ENCODE results near the gene CCL4. TPM values are rescaled to one million over a fixed set of nuclear protein-coding genes. Genes with fewer than 3 reads are reported as not detected.

Gene CCL4
- total RNA-seq, 3 donors from 2014 or later: 3.7 to 8.8 (median 4.1) TPM

- ATAC-seq (no peak), DNase-seq (peak in 1 of 3 donors; percentile 44)
- H3K4me1 ChIP-seq (ENCODE audit: low read depth): peaks cover 9% of the 10 kb centered on the region
- H3K4me3 ChIP-seq: no peak overlapping the region
- H3K36me3 ChIP-seq (ENCODE audit: low read depth): no peaks in the 10 kb centered on the region
- no peaks in the 10 kb centered on the region for H3K9me3 ChIP-seq
- intact Hi-C loops (cut with DNase I, micrococcal nuclease): loop anchor here (5.0 to 10.0 kb wide), 2 partner anchors 37 to 175 kb away; no protein-coding TSS in a partner anchor
- peak; percentile 7 for TF ChIP-seq CTCF (IDR thresholded peaks at IDR 0.05)
Measured at GRCh38 chr17:36149296-36149820, 45.7 kb downstream of the CCL4 start.

GRCh38 chr17:36151891-36152638, 48.4 kb downstream of the CCL4 start:
- no peak for ATAC-seq
- DNase-seq: no peak
- H3K4me3 ChIP-seq: no peak overlapping the region
- peaks cover 6% of the 10 kb centered on the region for H3K4me1 ChIP-seq (ENCODE audit: low read depth)
- intact Hi-C loops (cut with DNase I, micrococcal nuclease): no loop called here
- H3K9me3 ChIP-seq: no peaks in the 10 kb centered on the region
- no peak for TF ChIP-seq CTCF (IDR thresholded peaks at IDR 0.05)
- no peaks in the 10 kb centered on the region for H3K36me3 ChIP-seq (ENCODE audit: low read depth)

GRCh38 chr17:36152639-36153120, 49.1 kb downstream of the CCL4 start:
- peak; percentile 4 for ATAC-seq
- Histone ChIP-seq H3K4me3 (no peak overlapping the region), H3K9me3 (no peaks in the 10 kb centered on the region), H3K4me1 (ENCODE audit: low read depth) (peaks cover 6% of the 10 kb centered on the region), H3K36me3 (ENCODE audit: low read depth) (no peaks in the 10 kb centered on the region)
- no peak for TF ChIP-seq CTCF (IDR thresholded peaks at IDR 0.05)
- intact Hi-C loops (cut with DNase I, micrococcal nuclease): no loop called here
- peak in 1 of 3 donors; percentile 47 for DNase-seq

- no peak for DNase-seq
- ATAC-seq: no peak
- Histone ChIP-seq H3K4me1 (ENCODE audit: low read depth) (peaks cover under 1% of the 10 kb centered on the region), H3K4me3 (no peak overlapping the region), H3K36me3 (ENCODE audit: low read depth) (no peaks in the 10 kb centered on the region), H3K9me3 (no peaks in the 10 kb centered on the region)
- intact Hi-C loops (cut with DNase I, micrococcal nuclease): no loop called here
- no peak for TF ChIP-seq CTCF (IDR thresholded peaks at IDR 0.05)
Measured at GRCh38 chr17:36153895-36154610, 50.4 kb downstream of the CCL4 start.

Other genes with a start within 250 kb of the CCL4 start
- not detected for gene HEATR9, start 234.9 kb upstream of the CCL4 start, total RNA-seq
- 10 to 100 TPM in 2 of 3 donors, 1 to 10 TPM in 1; 8.4 to 20.6 (median 13.7) TPM for gene CCL5, start 223.5 kb upstream of the CCL4 start, total RNA-seq
- gene RDM1, start 173.1 kb upstream of the CCL4 start, total RNA-seq: 1 to 10 TPM in 2 of 3 donors, not detected in 1; 1.3 to 3.1 TPM
- gene LYZL6, start 160.1 kb upstream of the CCL4 start, total RNA-seq: not detected
- under 1 TPM in 2 of 3 donors, not detected in 1; 0.20 to 0.44 TPM for gene CCL16, start 122.3 kb upstream of the CCL4 start, total RNA-seq
- 1 to 10 TPM; 4.0 to 7.2 (median 6.2) TPM for gene CCL14, start 117.1 kb upstream of the CCL4 start, total RNA-seq
- gene CCL15, start 102.3 kb upstream of the CCL4 start, total RNA-seq: 10 to 100 TPM; 19.8 to 79.4 (median 59.7) TPM
- 1 to 10 TPM; 1.3 to 5.2 (median 3.3) TPM for gene CCL23, start 85.9 kb upstream of the CCL4 start, total RNA-seq
- gene CCL18, start 39.6 kb upstream of the CCL4 start, total RNA-seq: 1 to 10 TPM; 1.0 to 7.3 (median 2.3) TPM
- 1 to 10 TPM; 1.5 to 4.3 (median 4.1) TPM for gene CCL3, start 13.7 kb upstream of the CCL4 start, total RNA-seq
- 10 to 100 TPM in 2 of 3 donors, 1 to 10 TPM in 1; 8.0 to 12.9 (median 10.8) TPM for gene TBC1D3B, start 72.8 kb downstream of the CCL4 start, total RNA-seq
- 1 to 10 TPM in 1 of 3 donors, under 1 TPM in 1, not detected in 1; 0.66 to 1.4 TPM for gene CCL3L1, start 92.9 kb downstream of the CCL4 start, total RNA-seq
- gene CCL4L2, start 107.2 kb downstream of the CCL4 start, total RNA-seq: 1 to 10 TPM; 1.1 to 3.3 (median 2.9) TPM
- gene TBC1D3I, start 160.7 kb downstream of the CCL4 start, total RNA-seq: under 1 TPM; 0.54 to 0.67 (median 0.55) TPM
- gene TBC1D3G, start 220.1 kb downstream of the CCL4 start, total RNA-seq: 1 to 10 TPM in 1 of 3 donors, not detected in 2; 4.4 TPM